Measurements from ENCODE around the gene PRAMEF17.
A peak's percentile ranks its signal among the peaks of the same experiment; 100 is the strongest.
"Not testable (repeated sequence)": the region's sequence is repeated elsewhere in the genome, so short reads cannot be mapped to it uniquely, and the experiment has no call there.

PRAMEF17 gene

GRCh38 chr1:13389332-13389731, at the start of gene PRAMEF17:
TSS of gene PRAMEF17 (plus strand) at chr1:13389632. CDS start at chr1:13389658, 26 bp downstream.
- DNase-seq (ENCODE audit: low spot score): not testable (repeated sequence)

- not testable (repeated sequence) for DNase-seq (ENCODE audit: low spot score)
Observed at GRCh38 chr1:13342496-13342895, 46.9 kb upstream of the PRAMEF17 start.

GRCh38 chr1:13347034-13347433, 42.4 kb upstream of the PRAMEF17 start, which contains the start of gene PRAMEF14:
TSS of gene PRAMEF14 (minus strand) at chr1:13347134. CDS start at chr1:13345314, 1,820 bp downstream.
- DNase-seq (ENCODE audit: low spot score): not testable (repeated sequence)

- DNase-seq (ENCODE audit: low spot score): not testable (repeated sequence)
Observed at GRCh38 chr1:13353476-13353875, 36.0 kb upstream of the PRAMEF17 start.

GRCh38 chr1:13354475-13354874, 35.0 kb upstream of the PRAMEF17 start:
- not testable (repeated sequence) for DNase-seq (ENCODE audit: low spot score)

- peak; percentile 54 for DNase-seq (ENCODE audit: low spot score)
Observed at GRCh38 chr1:13356774-13357173, 32.7 kb upstream of the PRAMEF17 start.

- not testable (repeated sequence) for DNase-seq (ENCODE audit: low spot score)
Observed at GRCh38 chr1:13362364-13362763, 27.1 kb upstream of the PRAMEF17 start.

GRCh38 chr1:13364928-13365327, 24.5 kb upstream of the PRAMEF17 start:
- DNase-seq (ENCODE audit: low spot score): not testable (repeated sequence)

GRCh38 chr1:13366536-13366935, 22.9 kb upstream of the PRAMEF17 start:
- DNase-seq (ENCODE audit: low spot score): not testable (repeated sequence)

GRCh38 chr1:13368544-13368943, 20.9 kb upstream of the PRAMEF17 start:
- not testable (repeated sequence) for DNase-seq (ENCODE audit: low spot score)

GRCh38 chr1:13378983-13379382, 10.4 kb upstream of the PRAMEF17 start:
- not testable (repeated sequence) for DNase-seq (ENCODE audit: low spot score)

GRCh38 chr1:13380380-13380779, 9.1 kb upstream of the PRAMEF17 start:
- DNase-seq (ENCODE audit: low spot score): not testable (repeated sequence)

GRCh38 chr1:13393004-13393403, 3.6 kb downstream of the PRAMEF17 start:
- DNase-seq (ENCODE audit: low spot score): not testable (repeated sequence)

- not testable (repeated sequence) for DNase-seq (ENCODE audit: low spot score)
Observed at GRCh38 chr1:13394761-13395160, 5.3 kb downstream of the PRAMEF17 start.

- DNase-seq (ENCODE audit: low spot score): not testable (repeated sequence)
Observed at GRCh38 chr1:13395311-13395710, 5.9 kb downstream of the PRAMEF17 start.

GRCh38 chr1:13407811-13408210, 18.4 kb downstream of the PRAMEF17 start:
- DNase-seq (ENCODE audit: low spot score): no peak

GRCh38 chr1:13410150-13410549, 20.7 kb downstream of the PRAMEF17 start, which contains the start of gene PRAMEF20:
TSS of gene PRAMEF20 (plus strand) at chr1:13410450. CDS start at chr1:13416355, 5,905 bp downstream.
- DNase-seq (ENCODE audit: low spot score): not testable (repeated sequence)

- DNase-seq (ENCODE audit: low spot score): no peak
Observed at GRCh38 chr1:13430495-13430894, 41.1 kb downstream of the PRAMEF17 start.

GRCh38 chr1:13432251-13432650, 42.8 kb downstream of the PRAMEF17 start:
- DNase-seq (ENCODE audit: low spot score): peak; percentile 8

GRCh38 chr1:13433694-13434358, 44.4 kb downstream of the PRAMEF17 start:
- not testable (repeated sequence) for DNase-seq (ENCODE audit: low spot score)

- no peak for DNase-seq (ENCODE audit: low spot score)
Observed at GRCh38 chr1:13435458-13435857, 46.0 kb downstream of the PRAMEF17 start.

- DNase-seq (ENCODE audit: low spot score): not testable (repeated sequence)
Observed at GRCh38 chr1:13439104-13439783, 49.8 kb downstream of the PRAMEF17 start.

All from cerebellar cortex (tissue), 1 donor.